Smooth muscle cell (in vitro differentiated cells): ENCODE data around the gene MBD3L5. TPM values are rescaled to one million over a fixed set of nuclear protein-coding genes. Genes with fewer than 3 reads are reported as not detected.

Source experiments
- DNase-seq: peaks from one replicate; lab custom pipeline; 2025; ENCODE audit not compliant: unreplicated experiment; lab: John Stamatoyannopoulos, UW
- H2AFZ ChIP-seq: fragments of 200-600 bp; sonication (generic); 2 replicates; pipeline ENCODE4 v1.6.0; 2016; ENCODE audit warnings: antibody characterized with exemption, low read depth, mild to moderate bottlenecking
- H3F3A ChIP-seq: fragments of 200-600 bp; sonication (generic); 2 replicates; pipeline ENCODE4 v1.6.0; 2017; ENCODE audit warnings: antibody characterized with exemption, low read depth
- H3K27ac ChIP-seq: fragments of 200-600 bp; sonication (generic); 2 replicates; pipeline ENCODE4 v1.5.1; 2016; ENCODE audit warnings: low read depth, mild to moderate bottlenecking
- H3K27me3 ChIP-seq: fragments of 200-600 bp; sonication (generic); 2 replicates; pipeline ENCODE4 v1.6.1; 2016; ENCODE audit warnings: low read depth, mild to moderate bottlenecking
- H3K36me3 ChIP-seq: fragments of 200-600 bp; sonication (generic); 2 replicates; pipeline ENCODE4 v1.5.1; 2016; ENCODE audit warnings: low read depth
- H3K4me1 ChIP-seq: fragments of 200-600 bp; sonication (generic); 2 replicates; pipeline ENCODE4 v1.5.1; 2016; ENCODE audit warnings: low read depth
- H3K4me2 ChIP-seq: fragments of 200-600 bp; sonication (generic); 2 replicates; pipeline ENCODE4 v1.6.0; 2016; ENCODE audit warnings: mild to moderate bottlenecking
- H3K4me3 ChIP-seq: fragments of 200-600 bp; sonication (generic); 2 replicates; pipeline ENCODE4 v1.5.1; 2016; ENCODE audit warnings: mild to moderate bottlenecking
- H3K79me2 ChIP-seq: fragments of 200-600 bp; sonication (generic); 2 replicates; pipeline ENCODE4 v1.6.0; 2016; ENCODE audit warnings: low read depth, mild to moderate bottlenecking
- H3K9ac ChIP-seq: fragments of 200-600 bp; sonication (generic); 2 replicates; pipeline ENCODE4 v1.6.0; 2016; ENCODE audit warnings: low read depth
- H3K9me3 ChIP-seq: fragments of 200-600 bp; sonication (generic); replicated peaks from 2 replicates; pipeline ENCODE4 v1.5.1; 2016; ENCODE audit warnings: low read depth
- H4K20me1 ChIP-seq: fragments of 200-600 bp; sonication (generic); 2 replicates; pipeline ENCODE4 v1.6.0; 2016; ENCODE audit warnings: low read depth
- CTCF ChIP-seq: fragments of 200-600 bp; sonication (generic); IDR thresholded peaks from 2 replicates; pipeline ENCODE4 v1.5.1; 2017; ENCODE audit warnings: borderline replicate concordance, mild to moderate bottlenecking, antibody characterized with exemption; ENCODE audit not compliant: insufficient read depth, poor library complexity, severe bottlenecking
- WGBS: methylation state at CpG from one replicate; pipeline ENCODE4 v1.1.7; 2016; ENCODE audit warnings: low lambda C conversion rate; 5-methylcytosine and 5-hydroxymethylcytosine counted together
- polyA plus RNA-seq: library from polyadenylated mRNA; unstranded; fragments of >200 nt; fragmentation: Nextera tagmentation; extraction: Ambion mirVana; gene quantifications from 2 replicates; pipeline ENCODE4 v1.2.1, GENCODE V29; 2016
- total RNA-seq: library from RNA; depleted of rRNA; stranded (reverse); fragments of >200 nt; gene quantifications from 2 replicates; pipeline ENCODE4 v1.2.3, GENCODE V29; 2014

The MBD3L5 gene
- total and polyA plus RNA-seq, 2 experiments from 2014 or later: not detected

- Histone ChIP-seq H3K27me3 (no peaks in the 10 kb centered on the region), H3K79me2 (no peaks in the 10 kb centered on the region), H3F3A (no peaks in the 10 kb centered on the region), H3K36me3 (no peaks in the 10 kb centered on the region), H4K20me1 (no peaks in the 10 kb centered on the region), H3K9ac (no peak overlapping the region), H3K27ac (no peak overlapping the region), H3K4me1 (no peaks in the 10 kb centered on the region), H3K9me3 (no peaks in the 10 kb centered on the region), H2AFZ (no peak overlapping the region), H3K4me2 (no peak overlapping the region), H3K4me3 (no peak overlapping the region)
- DNase-seq: no peak
- 55% methylated on average over 1 of the region's 1 CpG for WGBS
- no peak for TF ChIP-seq CTCF
These were observed 35.3 kb upstream of the MBD3L5 start for GRCh38 chr19:6995054-6995453.

- Histone ChIP-seq H3K4me3 (no peak overlapping the region), H3K36me3 (no peaks in the 10 kb centered on the region), H3K27ac (no peak overlapping the region), H3K9me3 (no peaks in the 10 kb centered on the region), H3K9ac (no peak overlapping the region), H3K79me2 (no peaks in the 10 kb centered on the region), H4K20me1 (no peaks in the 10 kb centered on the region), H2AFZ (no peak overlapping the region), H3K27me3 (no peaks in the 10 kb centered on the region), H3K4me2 (no peak overlapping the region), H3F3A (no peaks in the 10 kb centered on the region), H3K4me1 (no peaks in the 10 kb centered on the region)
- 53% methylated on average over 4 of the region's 4 CpGs for WGBS
- no peak for TF ChIP-seq CTCF
- DNase-seq: no peak
These were observed 33.6 kb upstream of the MBD3L5 start for GRCh38 chr19:6996810-6997209.

- no peaks in the 10 kb centered on the region for H3K27me3 ChIP-seq
- 85% methylated on average over 15 of the region's 15 CpGs for WGBS
- H3F3A ChIP-seq: no peaks in the 10 kb centered on the region
- TF ChIP-seq CTCF: no peak
- no peaks in the 10 kb centered on the region for H3K36me3 ChIP-seq
- H2AFZ ChIP-seq: no peak overlapping the region
- no peak overlapping the region for H3K9ac ChIP-seq
- DNase-seq: no peak
- no peaks in the 10 kb centered on the region for H3K79me2 ChIP-seq
- H3K4me3 ChIP-seq: no peak overlapping the region
- H3K4me2 ChIP-seq: no peak overlapping the region
- no peaks in the 10 kb centered on the region for H3K4me1 ChIP-seq
- H3K27ac ChIP-seq: no peak overlapping the region
- H4K20me1 ChIP-seq: no peaks in the 10 kb centered on the region
- no peaks in the 10 kb centered on the region for H3K9me3 ChIP-seq
These were observed 32.5 kb upstream of the MBD3L5 start for GRCh38 chr19:6997679-6998445.

- H3K27me3 ChIP-seq: no peaks in the 10 kb centered on the region
- H3K36me3 ChIP-seq: no peaks in the 10 kb centered on the region
- no peaks in the 10 kb centered on the region for H3K4me1 ChIP-seq
- no peaks in the 10 kb centered on the region for H3K79me2 ChIP-seq
- no peak overlapping the region for H3K4me2 ChIP-seq
- no peaks in the 10 kb centered on the region for H4K20me1 ChIP-seq
- WGBS: 64% methylated on average over 7 of the region's 7 CpGs
- no peak overlapping the region for H2AFZ ChIP-seq
- DNase-seq: no peak
- no peaks in the 10 kb centered on the region for H3F3A ChIP-seq
- TF ChIP-seq CTCF: no peak
- H3K27ac ChIP-seq: no peak overlapping the region
- no peak overlapping the region for H3K4me3 ChIP-seq
- H3K9ac ChIP-seq: no peak overlapping the region
- H3K9me3 ChIP-seq: no peaks in the 10 kb centered on the region
These were observed 30.4 kb upstream of the MBD3L5 start for GRCh38 chr19:6999933-7000332.
